Adrenal gland (tissue), 12 donors: Measurements from ENCODE around the gene PCDH10. TPM values are rescaled to one million over a fixed set of nuclear protein-coding genes. Genes with fewer than 3 reads are reported as not detected.

ENCODE experiments used
- DNase-seq, 7 donors: peaks; one replicate each; pipeline ENCODE4 v3.0.0-alpha.2; 2019 to 2020
- H3K27ac ChIP-seq, 5 donors: fragments of 200-600 bp; sonication (generic) in 4 of 5; 1 replicate in 3 of 5; 2 replicates in 2 of 5; pipeline versions ENCODE4 v1.5.1 to v1.8.0; 2016 to 2020; ENCODE audit warnings: mild to moderate bottlenecking in 1 of 5
- H3K27me3 ChIP-seq: fragments of 200-600 bp; 2 replicates; pipeline ENCODE4 v1.8.0; 2021
- H3K36me3 ChIP-seq, 2 donors: fragments of 200-600 bp; replicated peaks in 1 of 2; 1 replicate in 1 of 2; 2 replicates in 1 of 2; pipeline versions ENCODE4 v1.5.1 to v1.8.0; 2018 to 2022
- H3K4me1 ChIP-seq, 2 donors: fragments of 200-600 bp; replicated peaks in 1 of 2; 1 replicate in 1 of 2; 2 replicates in 1 of 2; pipeline versions ENCODE4 v1.5.1 to v1.8.0; 2018 to 2021
- H3K4me3 ChIP-seq, 4 donors: fragments of 200-600 bp; sonication (generic) in 3 of 4; one replicate each; pipeline ENCODE4 v1.5.1; 2016 to 2018
- H3K9me3 ChIP-seq, 3 donors: fragments of 200-600 bp; sonication (generic) in 1 of 3; replicated peaks in 1 of 3; 1 replicate in 2 of 3; 2 replicates in 1 of 3; pipeline versions ENCODE4 v1.5.1 to v1.8.0; 2016 to 2021
- CTCF ChIP-seq, 6 experiments: fragments of 450-650 bp in 4 of 6; fragments of 200-600 bp in 2 of 6; sonication (generic) in 1 of 6; IDR thresholded peaks; 1 replicate in 5 of 6; 2 replicates in 1 of 6; pipeline versions ENCODE4 v1.5.1 to v1.8.0; 2016 to 2021; ENCODE audit warnings: antibody characterized with exemption in 6 of 6, mild to moderate bottlenecking in 2 of 6, moderate library complexity in 1 of 6
- POLR2A ChIP-seq, 2 donors: fragments of 450-650 bp; IDR thresholded peaks; one replicate each; pipeline ENCODE4 v1.6.1; 2017; ENCODE audit warnings: antibody characterized with exemption in 2 of 2, mild to moderate bottlenecking in 2 of 2, moderate library complexity in 1 of 2
- WGBS, 4 donors: extraction: QIAGEN DNeasy Blood & Tissue Kit in 2 of 4; methylation state at CpG; one replicate each; pipeline versions ENCODE4 v1.1.5 to v1.1.7; 2013 to 2017; 5-methylcytosine and 5-hydroxymethylcytosine counted together
- intact Hi-C, 2 donors: fragments of 100-400 bp; cut with DNase I; formaldehyde crosslinking; loops; one replicate each; pipeline versions ENCODE4 v1.14.1 to v1.15.0; 2022 to 2023
- polyA plus RNA-seq, 3 donors: library from polyadenylated mRNA; stranded (reverse); fragments of 200-250 nt in 2 of 3; fragments of 350-450 nt in 1 of 3; fragmentation: Illumina TruSeq in 1 of 3; extraction: RNeasy Lipid Tissue Mini Kit (QIAGEN cat#74804) in 1 of 3; gene quantifications; one replicate each; pipeline ENCODE4 v1.2.3, GENCODE V29; 2013 to 2014
- total RNA-seq, 9 donors: library from RNA; depleted of rRNA in 4 of 9; stranded (reverse); fragments of >200 nt in 4 of 9; fragments of 120-200 nt in 1 of 9; fragmentation: NEBNext Ultra II Directional in 1 of 9; extraction: Animal tissue kit (Norgen Biotek cat#: 25700) in 1 of 9; gene quantifications; one replicate each; pipeline versions ENCODE4 v1.1.0 to v1.2.4, GENCODE V29; 2013 to 2023
- donor health status: healthy with polysubstance abuse.
- donor health status: Bipolar disorder and iron deficiency.
- donor health status: DM: yes; HTN: yes; CAD: no.
- donor health status: DM: no; HTN: no; CAD: no.
- donor health status: DM: no; HTN: no; CAD: no.
- donor health status: DM: yes; HTN: yes; CAD: no.

The PCDH10 gene
- total and polyA plus RNA-seq, 12 donors = 0.84 to 18.6 (median 6.5) TPM

DNA sequence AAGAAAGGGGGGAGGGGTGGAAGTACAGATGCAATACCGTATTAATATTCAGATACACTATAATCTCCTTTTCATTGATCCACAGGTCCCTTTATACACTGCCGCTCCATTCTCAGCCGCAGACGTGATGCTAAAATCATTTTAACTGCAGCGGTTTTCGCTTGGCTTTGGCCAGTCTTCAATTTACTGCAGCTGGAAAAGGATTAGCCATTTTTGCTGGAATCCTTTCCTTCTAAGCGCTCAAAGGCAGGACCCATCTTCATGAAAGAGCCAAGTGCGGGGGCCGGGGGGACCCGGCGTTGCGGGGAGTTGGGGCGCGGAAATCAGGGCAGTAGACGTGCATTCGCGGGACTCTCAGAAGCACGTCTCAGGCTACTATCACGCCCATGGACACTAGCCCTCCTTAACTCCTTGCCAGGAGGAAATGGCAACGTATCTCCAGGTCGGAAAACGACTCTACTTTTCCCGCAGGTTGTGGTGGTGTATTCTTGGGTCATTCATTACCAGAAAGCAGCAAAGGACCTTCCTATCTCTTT, 1.7 kb upstream of the PCDH10 start:
- Histone ChIP-seq H3K27ac (no peak overlapping the region), H3K36me3 (no peaks in the 10 kb centered on the region), H3K9me3 (no peaks in the 10 kb centered on the region), H3K27me3 (peaks cover 38% of the 10 kb centered on the region), H3K4me3 (peak overlapping the region in 1 of 4 donors; percentile 55), H3K4me1 (peaks cover 0 to 20% of the 10 kb centered on the region in 2 donors)
- intact Hi-C loops = no loop called here
- WGBS, 4 donors = 1 to 2% (median 2%) methylated on average over 23 of the region's 23 CpGs
- DNase-seq = no peak
- TF ChIP-seq CTCF (IDR thresholded peaks at IDR 0.05) (no peak), POLR2A (IDR thresholded peaks at IDR 0.05) (no peak)

GRCh38 chr4:133147921-133148689, 989 bp upstream of the PCDH10 start:
- H3K27me3 ChIP-seq = peaks cover 40% of the 10 kb centered on the region
- intact Hi-C loops = no loop called here
- TF ChIP-seq CTCF (IDR thresholded peaks at IDR 0.05) (no peak), POLR2A (IDR thresholded peaks at IDR 0.05) (no peak)
- DNase-seq = peak in 2 of 7 donors; percentile 20 to 65
- no peaks in the 10 kb centered on the region for H3K36me3 ChIP-seq
- H3K9me3 ChIP-seq = no peaks in the 10 kb centered on the region
- WGBS, 4 donors = 1 to 2% (median 1%) methylated on average over 17 to 54 of the region's 54 CpGs
- peak overlapping the region in 2 of 5 donors; percentile 22 to 37 for H3K27ac ChIP-seq
- peak overlapping the region in 1 of 4 donors; percentile 55 for H3K4me3 ChIP-seq
- H3K4me1 ChIP-seq = peaks cover 0 to 20% of the 10 kb centered on the region in 2 donors

DNA sequence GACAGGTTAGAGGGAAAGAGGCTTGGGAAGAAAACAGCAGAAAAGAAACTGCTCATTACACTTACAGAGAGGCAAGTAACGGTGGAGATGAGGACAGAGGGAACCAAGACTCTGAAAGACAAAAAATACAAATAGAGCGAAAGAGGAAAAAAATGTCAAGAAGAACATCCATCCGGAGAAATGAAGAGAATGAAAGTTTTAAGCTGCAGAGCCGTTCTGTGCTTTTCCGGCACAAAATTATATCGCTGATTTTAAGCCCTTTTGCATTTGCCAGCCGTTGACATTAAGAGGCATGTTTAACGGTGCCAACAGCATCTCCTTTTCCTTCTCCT, 236 bp downstream of the PCDH10 start:
- no peaks in the 10 kb centered on the region for H3K36me3 ChIP-seq
- peak overlapping the region in 1 of 4 donors; percentile 55 for H3K4me3 ChIP-seq
- WGBS, 4 donors = 1 to 4% (median 3%) methylated on average over 8 of the region's 8 CpGs
- intact Hi-C loops = no loop called here
- H3K27ac ChIP-seq = no peak overlapping the region
- no peaks in the 10 kb centered on the region for H3K9me3 ChIP-seq
- TF ChIP-seq POLR2A (IDR thresholded peaks at IDR 0.05) = no peak
- no peak for DNase-seq
- peaks cover 42% of the 10 kb centered on the region for H3K27me3 ChIP-seq
- peaks cover 0 to 20% of the 10 kb centered on the region in 2 donors for H3K4me1 ChIP-seq

GRCh38 chr4:133149932-133150471, 908 bp downstream of the PCDH10 start:
- no peak overlapping the region for H3K27ac ChIP-seq
- 2 to 5% (median 3%) methylated on average over 12 to 17 of the region's 17 CpGs for WGBS, 4 donors
- no peak for DNase-seq
- intact Hi-C loops = no loop called here
- peaks cover 44% of the 10 kb centered on the region for H3K27me3 ChIP-seq
- peak overlapping the region in 1 of 4 donors; percentile 55 for H3K4me3 ChIP-seq
- no peak for TF ChIP-seq CTCF (IDR thresholded peaks at IDR 0.05)
- no peak for TF ChIP-seq POLR2A (IDR thresholded peaks at IDR 0.05)
- H3K9me3 ChIP-seq = no peaks in the 10 kb centered on the region
- peaks cover 0 to 20% of the 10 kb centered on the region in 2 donors for H3K4me1 ChIP-seq
- no peaks in the 10 kb centered on the region for H3K36me3 ChIP-seq
